ENCODE data around the gene ARHGAP44. TPM values are rescaled to one million over a fixed set of nuclear protein-coding genes. Genes with fewer than 3 reads are reported as not detected.

The ARHGAP44 gene
- total and polyA plus RNA-seq, 2 of the 13 experiments (the other 11 are each of a cell fraction or from before 2014, with no cell fraction given), result 0.79 to 3.1 TPM

- H3K4me3 ChIP-seq (replicated peaks in 1 of 3; ENCODE audit: insufficient read depth in 1 of 3, low read depth in 2 of 3, low read length in 3 of 3), result no peak overlapping the region
- H4K20me1 ChIP-seq (ENCODE audit: insufficient read depth, low read length), result no peaks in the 10 kb centered on the region
- intact Hi-C loops (cut with micrococcal nuclease; ENCODE audit: unreplicated experiment) (loop anchor here (2.0 kb wide), 1 partner anchor 75 kb away; no protein-coding TSS in a partner anchor), in situ Hi-C loops (cut with HindIII; ENCODE audit: extremely low pct_ligation_motif_present, low pct_unique_long_range_greater_than_20kb) (loop anchor here (5.0 kb wide), 1 partner anchor 75 kb away; no protein-coding TSS in a partner anchor)
- H3K27me3 ChIP-seq (ENCODE audit: control insufficient read depth in 1 of 2, insufficient read depth in 2 of 2, low read length in 2 of 2), result no peaks in the 10 kb centered on the region
- no peak overlapping the region for H3K4me2 ChIP-seq (ENCODE audit: low read depth, low read length)
- DNase-seq (ENCODE audit: low spot score), result no peak
- no peak overlapping the region for H2AFZ ChIP-seq (ENCODE audit: low read length)
- H3K27ac ChIP-seq (ENCODE audit: extremely low read length, insufficient read depth, low read length), result no peak overlapping the region
- no peak for ATAC-seq
- H3K9me3 ChIP-seq (ENCODE audit: low read length), result no peaks in the 10 kb centered on the region
- TF ChIP-seq CEBPG (CRISPR knock-in tag; IDR thresholded peaks at IDR 0.05) (no peak), SIX4 (CRISPR knock-in tag; IDR thresholded peaks at IDR 0.05) (no peak), ZNF709 (CRISPR knock-in tag; IDR thresholded peaks at IDR 0.05) (no peak)
- 68% methylated on average over 5 of the region's 5 CpGs for WGBS (ENCODE audit: low lambda C conversion rate)
- no peak overlapping the region for H3K9ac ChIP-seq (ENCODE audit: insufficient read depth, low read depth, low read length)
- H3K79me2 ChIP-seq (ENCODE audit: insufficient read depth, low read length), result no peaks in the 10 kb centered on the region
- ChIA-PET CTCF (ENCODE audit: low intra/inter-chr PET ratio, low total read pairs) (interaction anchor here (2.2 kb wide), 1 partner anchor 76 kb away, joined by 8 read pairs; no protein-coding TSS in a partner anchor), POLR2A (interaction anchor here (1.5 kb wide), 1 partner anchor 90 kb away, joined by 3 read pairs; the partner anchor contains the start of gene ELAC2)
- FAIRE-seq, result no peak
- no TSS peak for BruUV-seq (replicated peaks)
- no peaks in the 10 kb centered on the region for H3K4me1 ChIP-seq (ENCODE audit: insufficient read depth, low read length)
- H3K36me3 ChIP-seq (replicated peaks in 1 of 2; ENCODE audit: control insufficient read depth in 1 of 2, insufficient read depth in 2 of 2, low read length in 2 of 2), result no peaks in the 10 kb centered on the region
Observed at GRCh38 chr17:12927541-12928425, 138.5 kb downstream of the ARHGAP44 start.

- ATAC-seq, result peak; percentile 73
- TF ChIP-seq KDM5B (CRISPR knock-in tag; IDR thresholded peaks at IDR 0.05; ENCODE audit: borderline replicate concordance) (no peak), TRIM24 (CRISPR knock-in tag; IDR thresholded peaks at IDR 0.05) (no peak), ZNF776 (CRISPR knock-in tag; IDR thresholded peaks at IDR 0.05) (no peak), STAG1 (CRISPR knock-in tag; IDR thresholded peaks at IDR 0.05) (peak; percentile 60), PAWR (CRISPR knock-in tag; IDR thresholded peaks at IDR 0.05; ENCODE audit: borderline replicate concordance) (no peak), TGIF2 (CRISPR knock-in tag; IDR thresholded peaks at IDR 0.05) (no peak), RFX5 (IDR thresholded peaks at IDR 0.05; ENCODE audit: low read depth, low read length) (no peak), CHD2 (IDR thresholded peaks at IDR 0.05; ENCODE audit: low read depth, low read length) (no peak), RARA (CRISPR knock-in tag; IDR thresholded peaks at IDR 0.05) (no peak), TEAD3 (CRISPR knock-in tag; optimal IDR thresholded peaks at IDR 0.05; ENCODE audit: borderline replicate concordance) (no peak), EED (CRISPR knock-in tag; IDR thresholded peaks at IDR 0.05) (no peak), HNRNPLL (IDR thresholded peaks at IDR 0.05; ENCODE audit: low read depth, low read length, poor library complexity, severe bottlenecking) (no peak), CBX1 (IDR thresholded peaks at IDR 0.05; ENCODE audit: low read depth) (no peak), ZNF207 (IDR thresholded peaks at IDR 0.05; ENCODE audit: borderline replicate concordance) (no peak), RNF2 (conservative IDR thresholded peaks at IDR 0.05; ENCODE audit: low read depth) (no peak), CTCF (CRISPR knock-in tag; IDR thresholded peaks at IDR 0.05) (peak; percentile 54)
Observed at GRCh38 chr17:12928736-12929135, 139.4 kb downstream of the ARHGAP44 start.

More at GRCh38 chr17:12928736-12929135, 139.4 kb downstream of the ARHGAP44 start:
- 75% methylated on average over 2 of the region's 2 CpGs for WGBS (ENCODE audit: low lambda C conversion rate)
- Histone ChIP-seq H3K4me2 (ENCODE audit: low read depth, low read length) (no peak overlapping the region), H4K20me1 (ENCODE audit: insufficient read depth, low read length) (no peaks in the 10 kb centered on the region), H3K27ac (ENCODE audit: extremely low read length, insufficient read depth, low read length) (no peak overlapping the region), H3K79me2 (ENCODE audit: insufficient read depth, low read length) (no peaks in the 10 kb centered on the region), H2AFZ (ENCODE audit: low read length) (no peak overlapping the region), H3K9ac (ENCODE audit: insufficient read depth, low read depth, low read length) (no peak overlapping the region), H3K4me1 (ENCODE audit: insufficient read depth, low read length) (no peaks in the 10 kb centered on the region), H3K36me3 (replicated peaks in 1 of 2; ENCODE audit: control insufficient read depth in 1 of 2, insufficient read depth in 2 of 2, low read length in 2 of 2) (no peaks in the 10 kb centered on the region), H3K27me3 (ENCODE audit: control insufficient read depth in 1 of 2, insufficient read depth in 2 of 2, low read length in 2 of 2) (no peaks in the 10 kb centered on the region), H3K9me3 (ENCODE audit: low read length) (no peaks in the 10 kb centered on the region), H3K4me3 (replicated peaks in 1 of 3; ENCODE audit: insufficient read depth in 1 of 3, low read depth in 2 of 3, low read length in 3 of 3) (no peak overlapping the region)
- intact Hi-C loops (cut with micrococcal nuclease; ENCODE audit: unreplicated experiment), result loop anchor here (2.0 kb wide), 1 partner anchor 74 kb away; no protein-coding TSS in a partner anchor
- in situ Hi-C loops (cut with HindIII; ENCODE audit: extremely low pct_ligation_motif_present, low pct_unique_long_range_greater_than_20kb), result loop anchor here (5.0 kb wide), 1 partner anchor 74 kb away; no protein-coding TSS in a partner anchor
- DNase-seq (ENCODE audit: low spot score), result peak; percentile 29
- BruUV-seq (replicated peaks), result no TSS peak
- CTCF ChIA-PET (ENCODE audit: low intra/inter-chr PET ratio, low total read pairs), result interaction anchor here (2.2 kb wide), 1 partner anchor 75 kb away, joined by 8 read pairs; no protein-coding TSS in a partner anchor
- FAIRE-seq, result peak; percentile 32
- POLR2A ChIA-PET, result interaction anchor here (1.5 kb wide), 1 partner anchor 89 kb away, joined by 3 read pairs; the partner anchor contains the start of gene ELAC2

All from HepG2 (cell line).